Measurements from ENCODE around the gene RAB15. TPM values are rescaled to one million over a fixed set of nuclear protein-coding genes. Genes with fewer than 3 reads are reported as not detected.
A peak's percentile ranks its signal among the peaks of the same experiment; 100 is the strongest.

The RAB15 gene
- total and polyA plus RNA-seq, 9 of the 15 experiments (the other 6 are each of a cell fraction or from before 2014, with no cell fraction given), result 0.09 to 0.30 (median 0.16) TPM; not detected in 2

GRCh38 chr14:64998455-64998931 lies 26.4 kb upstream of the RAB15 start (continued):
- TF ChIP-seq ZNF79 (CRISPR knock-in tag; IDR thresholded peaks at IDR 0.05; ENCODE audit: low read depth) (peak; percentile 53; the same call in 1 of the 2 replicates), SMARCE1 (IDR thresholded peaks at IDR 0.05) (no peak), SMARCB1 (IDR thresholded peaks at IDR 0.05; ENCODE audit: insufficient read length, low read depth) (no peak), STAT5A (IDR thresholded peaks at IDR 0.05; ENCODE audit: borderline replicate concordance, low read length) (no peak), XRCC3 (IDR thresholded peaks at IDR 0.05) (no peak), FOS (IDR thresholded peaks at IDR 0.05; ENCODE audit: extremely low read depth, insufficient read length) (no peak), BCL6 (CRISPR knock-in tag; IDR thresholded peaks at IDR 0.05) (no peak), ILF3 (IDR thresholded peaks at IDR 0.05; ENCODE audit: borderline replicate concordance) (no peak), POLR2B (IDR thresholded peaks at IDR 0.05; ENCODE audit: low read depth, partially characterized antibody) (no peak), ZNF175 (CRISPR knock-in tag; IDR thresholded peaks at IDR 0.05; ENCODE audit: low read depth) (peak; percentile 88), TRIM28 (IDR thresholded peaks at IDR 0.05) (no peak), BACH1 (tag; IDR thresholded peaks at IDR 0.05) (0 out of 2 replicates have a peak, but pooled peaks have one; percentile 31), ZNF407 (IDR thresholded peaks at IDR 0.05; ENCODE audit: low read depth) (no peak), ZNF785 (CRISPR knock-in tag; IDR thresholded peaks at IDR 0.05) (no peak), ARID3B (CRISPR knock-in tag; IDR thresholded peaks at IDR 0.05; ENCODE audit: borderline replicate concordance) (no peak), TCF7L2 (IDR thresholded peaks at IDR 0.05; ENCODE audit: low read depth, low read length) (no peak), CGGBP1 (CRISPR knock-in tag; IDR thresholded peaks at IDR 0.05) (no peak), HMG20B (CRISPR knock-in tag; IDR thresholded peaks at IDR 0.05) (no peak), ZC3H4 (CRISPR knock-in tag; IDR thresholded peaks at IDR 0.05; ENCODE audit: borderline replicate concordance) (no peak)
